Measurements from ENCODE around the gene MAPKAP1.

GRCh38 chr9:125421166-125421565 is 285.8 kb downstream of the MAPKAP1 start:
- no peak for TF ChIP-seq YY1 (IDR thresholded peaks at IDR 0.05; ENCODE audit: insufficient read depth, insufficient read length)
- no peak for TF ChIP-seq ZNF274 (IDR thresholded peaks at IDR 0.05; ENCODE audit: low read depth, low read length)
- TF ChIP-seq SUZ12 (IDR thresholded peaks at IDR 0.05; ENCODE audit: extremely low read depth, insufficient read depth, insufficient read length), result no peak
